B cell (primary cell): ENCODE data around the gene BRAF.

Source experiments
- EZH2 ChIP-seq: IDR thresholded peaks from 2 replicates; pipeline ENCODE4 v1.6.1; 2012; ENCODE audit warnings: borderline replicate concordance, low read depth, mild to moderate bottlenecking, moderate library complexity, low read length; ENCODE audit not compliant: insufficient read depth, poor library complexity, severe bottlenecking
- TF ChIP-seq, protein P1 (sequence below): fragments of 200-600 bp; IDR thresholded peaks from one replicate; pipeline ENCODE4 v1.8.0; 2022; ENCODE audit warnings: antibody characterized with exemption, mild to moderate bottlenecking

DNA sequence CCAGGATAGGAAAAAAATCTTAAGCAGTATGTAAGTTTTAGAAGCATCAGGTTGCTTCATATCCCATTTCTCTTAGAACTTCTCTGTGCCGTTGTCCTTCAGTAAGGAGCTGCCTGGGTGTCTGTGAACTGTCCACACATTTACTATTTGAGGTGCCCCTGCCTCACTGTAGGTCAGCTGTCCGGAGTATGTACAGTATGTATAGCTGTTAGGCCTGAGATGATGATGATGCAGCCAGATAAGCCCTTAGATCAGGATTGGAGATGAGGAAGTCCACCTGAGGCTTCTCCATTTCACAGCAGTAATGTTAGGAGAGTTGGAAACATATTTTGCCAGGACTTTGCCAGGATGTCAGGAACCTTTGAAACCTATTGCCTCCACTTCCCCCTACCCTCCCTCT lies 220.5 kb downstream of the BRAF start:
- TF ChIP-seq, protein P1, sequence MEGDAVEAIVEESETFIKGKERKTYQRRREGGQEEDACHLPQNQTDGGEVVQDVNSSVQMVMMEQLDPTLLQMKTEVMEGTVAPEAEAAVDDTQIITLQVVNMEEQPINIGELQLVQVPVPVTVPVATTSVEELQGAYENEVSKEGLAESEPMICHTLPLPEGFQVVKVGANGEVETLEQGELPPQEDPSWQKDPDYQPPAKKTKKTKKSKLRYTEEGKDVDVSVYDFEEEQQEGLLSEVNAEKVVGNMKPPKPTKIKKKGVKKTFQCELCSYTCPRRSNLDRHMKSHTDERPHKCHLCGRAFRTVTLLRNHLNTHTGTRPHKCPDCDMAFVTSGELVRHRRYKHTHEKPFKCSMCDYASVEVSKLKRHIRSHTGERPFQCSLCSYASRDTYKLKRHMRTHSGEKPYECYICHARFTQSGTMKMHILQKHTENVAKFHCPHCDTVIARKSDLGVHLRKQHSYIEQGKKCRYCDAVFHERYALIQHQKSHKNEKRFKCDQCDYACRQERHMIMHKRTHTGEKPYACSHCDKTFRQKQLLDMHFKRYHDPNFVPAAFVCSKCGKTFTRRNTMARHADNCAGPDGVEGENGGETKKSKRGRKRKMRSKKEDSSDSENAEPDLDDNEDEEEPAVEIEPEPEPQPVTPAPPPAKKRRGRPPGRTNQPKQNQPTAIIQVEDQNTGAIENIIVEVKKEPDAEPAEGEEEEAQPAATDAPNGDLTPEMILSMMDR, result no peak
- no peak for TF ChIP-seq EZH2
